ENCODE data around the gene ANXA5.
"Not testable (repeated sequence)": the region's sequence is repeated elsewhere in the genome, so short reads cannot be mapped to it uniquely, and the experiment has no call there.

ANXA5 gene

DNA sequence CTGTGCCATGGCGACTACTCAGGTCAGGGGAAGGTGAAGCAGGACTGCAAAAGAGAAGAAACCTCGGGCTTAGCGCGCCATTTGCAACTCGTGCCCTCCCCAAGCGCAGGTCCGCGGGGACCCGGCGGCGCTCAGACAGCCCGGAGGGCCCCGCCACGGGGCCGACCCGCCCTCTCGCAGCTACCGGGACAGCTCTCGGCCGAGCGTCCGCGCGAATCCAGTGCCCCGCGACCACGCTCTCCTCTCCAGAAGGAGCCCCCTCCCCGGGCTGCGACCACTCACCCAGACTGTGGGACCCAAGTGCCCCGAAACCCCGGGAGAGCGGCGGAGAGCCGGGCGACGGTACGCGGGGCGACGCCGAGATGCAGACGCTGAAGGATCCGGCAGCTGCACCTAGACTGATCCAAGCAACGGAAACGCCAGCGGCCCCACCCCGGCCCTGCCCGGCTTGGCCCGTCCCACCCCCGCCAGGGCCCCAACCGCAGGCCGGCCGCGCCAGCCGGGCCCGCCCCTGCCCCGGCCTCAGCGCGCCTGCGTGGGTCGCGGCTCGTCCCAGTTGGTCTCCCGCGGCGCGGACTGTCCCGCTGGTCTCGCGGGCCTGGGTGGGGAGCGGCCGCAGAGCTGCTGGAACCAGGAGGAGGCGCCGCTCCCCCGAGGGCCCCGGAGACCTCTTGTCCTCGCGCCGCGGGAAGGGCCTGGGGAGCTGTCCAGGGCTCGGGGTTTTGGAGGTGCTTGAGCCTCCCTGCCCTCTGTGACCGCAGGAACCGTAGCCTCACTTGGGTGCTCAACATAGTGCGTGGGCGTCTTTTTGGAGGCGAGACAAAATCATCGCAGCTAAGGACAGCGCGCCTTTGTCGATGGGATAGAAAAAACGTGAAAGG, at the start of gene ANXA5:
Gene ANXA5 (minus strand): TSS at position 400 of the 881 bp plus-strand sequence. CDS start 391 bp downstream, at position 9.
- peak; percentile 40 for DNase-seq (ENCODE audit: low read depth)

DNA sequence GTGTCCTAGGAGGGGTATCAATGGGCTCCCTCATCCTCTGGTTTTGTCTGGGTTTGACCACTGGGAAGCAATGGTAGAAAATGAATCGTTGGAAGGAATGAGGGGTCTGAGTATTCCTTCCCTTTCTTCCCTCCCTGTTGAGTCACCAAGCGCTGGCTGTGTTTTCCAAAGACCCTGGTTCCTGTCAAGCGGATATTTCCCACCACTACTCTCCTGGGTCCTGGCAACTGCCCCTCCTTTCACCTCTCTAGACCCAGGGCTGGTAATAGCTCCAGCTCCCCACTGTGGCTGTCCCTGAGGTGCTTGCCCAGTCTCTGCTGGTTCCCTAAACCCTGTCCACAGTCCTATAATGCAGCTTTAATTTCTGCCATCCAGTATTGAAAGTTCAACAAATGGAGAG, 46.0 kb upstream of the ANXA5 start:
- no peak for DNase-seq (ENCODE audit: low read depth)

DNA sequence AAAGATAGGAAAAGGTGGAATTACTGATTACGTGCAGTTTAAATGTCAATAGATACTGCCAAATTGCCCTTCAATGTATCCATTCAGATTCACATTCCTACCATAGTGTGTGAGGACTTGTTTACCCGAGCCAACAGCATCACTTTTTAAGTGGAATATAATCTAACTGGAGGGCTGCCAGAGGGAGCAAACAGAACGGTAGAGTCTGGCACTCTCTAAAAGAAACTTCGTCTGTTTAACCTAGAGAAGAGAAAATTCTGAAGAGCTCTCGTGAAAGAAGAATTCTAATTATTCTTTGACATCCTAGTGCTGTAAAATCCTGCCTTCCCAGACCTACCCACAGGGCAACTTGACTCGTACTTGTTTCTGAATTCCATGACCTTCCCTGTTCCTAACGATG, 45.0 kb upstream of the ANXA5 start:
- no peak for DNase-seq (ENCODE audit: low read depth)

DNA sequence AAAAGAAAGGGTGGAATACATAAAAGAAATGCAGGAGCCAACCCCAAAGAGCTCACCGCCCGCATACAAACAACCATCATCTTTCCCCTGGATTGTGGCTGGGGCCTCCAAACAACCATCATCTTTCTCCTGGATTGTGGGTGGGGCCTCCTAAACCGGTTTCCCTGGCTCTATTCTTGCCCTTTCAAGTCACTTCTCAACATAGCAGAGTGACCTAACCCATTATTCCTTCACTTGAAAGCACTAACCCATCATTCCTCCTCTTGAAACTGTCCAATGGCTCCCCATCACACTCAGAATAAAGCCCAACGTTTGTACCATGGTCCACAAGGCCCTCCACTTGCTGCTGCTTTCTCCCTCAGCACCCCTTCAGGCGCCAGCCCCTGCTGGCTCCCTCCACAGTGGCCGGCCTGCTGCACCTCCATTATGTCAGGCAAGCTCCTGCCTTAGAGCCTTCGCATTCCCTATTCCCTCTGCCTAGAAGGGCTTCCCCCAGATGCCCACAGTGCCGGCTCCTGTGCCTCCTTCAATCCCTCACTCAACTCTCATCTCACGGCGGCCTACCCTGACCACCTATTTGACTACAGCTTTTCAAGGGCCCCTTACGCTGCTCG, 44.1 kb upstream of the ANXA5 start:
- no peak for DNase-seq (ENCODE audit: low read depth)

DNA sequence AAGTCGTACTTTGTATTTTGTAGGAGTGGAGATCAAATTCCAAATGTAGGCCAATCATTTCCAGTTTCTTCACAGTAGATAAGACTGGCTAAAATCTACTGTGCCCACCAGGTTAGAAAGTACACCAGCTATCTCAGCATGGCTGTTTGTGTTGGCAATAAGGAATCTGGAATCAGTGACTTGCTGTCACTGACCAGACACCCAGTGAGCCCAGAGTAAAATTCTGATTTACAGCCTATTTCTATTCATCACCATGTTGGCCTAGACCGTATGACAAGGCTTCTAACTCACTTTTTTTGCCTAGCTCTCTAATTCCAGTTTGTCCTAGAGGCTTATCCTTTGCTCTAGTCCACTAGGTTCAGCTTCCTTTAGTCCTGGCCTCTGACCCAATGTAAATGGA, 42.8 kb upstream of the ANXA5 start:
- DNase-seq (ENCODE audit: low read depth) = no peak

DNA sequence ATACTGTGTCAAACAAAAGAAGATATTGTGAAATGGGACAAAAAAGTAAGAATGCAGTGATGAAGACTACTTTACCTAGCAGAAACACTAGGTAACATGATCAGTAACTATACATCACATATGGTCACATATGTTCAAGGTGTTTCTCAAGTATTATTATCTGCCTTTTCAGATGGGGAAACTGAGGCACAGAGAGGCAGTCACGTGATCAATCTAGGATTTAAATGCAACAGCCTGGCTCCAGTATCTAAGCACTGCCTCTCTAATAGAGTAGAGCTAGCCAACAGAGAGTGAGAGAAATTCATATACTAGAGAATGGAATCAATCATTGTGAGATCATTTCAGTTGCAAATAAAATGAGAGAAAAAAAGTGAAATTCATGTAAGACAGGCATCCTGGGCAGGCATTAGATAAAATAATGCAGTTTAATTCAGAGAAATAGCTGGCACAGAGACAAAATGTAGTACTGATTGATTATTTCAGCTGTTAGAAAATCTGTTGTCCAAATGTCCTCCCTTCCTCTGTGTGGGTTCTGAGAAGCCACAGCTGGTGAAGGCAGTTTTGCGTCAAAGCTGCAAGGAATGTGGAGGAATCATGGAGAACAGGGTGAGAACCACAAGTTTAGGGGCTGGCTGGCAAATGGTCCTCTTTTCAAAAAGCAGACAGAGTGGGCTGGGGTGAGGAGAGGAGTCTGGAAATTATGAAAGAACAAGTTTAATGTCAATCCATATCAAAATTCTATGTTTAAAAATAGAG, 42.2 kb upstream of the ANXA5 start:
- DNase-seq (ENCODE audit: low read depth) = no peak

DNA sequence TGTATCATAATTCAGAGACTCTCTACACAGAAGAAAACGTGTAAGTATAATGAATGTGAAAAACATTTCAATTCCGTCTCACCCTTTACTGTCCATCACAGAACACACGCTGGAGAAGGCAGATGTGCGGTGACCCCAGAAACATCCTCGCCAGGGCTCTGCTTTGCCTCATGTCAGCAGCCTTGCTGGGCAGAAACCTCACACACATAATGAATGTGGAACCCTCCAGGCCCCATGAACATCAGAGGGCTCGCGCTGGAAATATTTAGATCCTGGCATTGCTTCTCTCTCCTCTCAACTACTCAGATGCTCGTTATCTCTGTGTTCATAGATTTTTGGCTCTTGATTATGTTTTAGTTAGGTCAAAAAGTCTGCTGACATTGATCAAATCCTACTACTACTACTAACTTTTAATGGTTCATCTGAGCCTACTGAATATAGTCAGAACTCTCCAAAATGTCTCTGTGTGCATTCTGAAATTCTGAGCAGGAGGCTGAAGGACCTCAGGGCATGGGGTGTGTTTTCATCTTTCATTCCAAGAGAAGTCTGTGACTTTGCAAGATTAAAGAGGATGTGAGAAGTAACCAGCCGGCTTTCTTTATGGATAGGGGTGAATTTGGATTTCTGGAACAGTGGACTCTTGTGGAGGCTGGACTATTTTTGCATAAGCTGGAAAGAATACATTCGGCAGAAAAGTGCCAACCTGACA, 41.2 kb upstream of the ANXA5 start:
- no peak for DNase-seq (ENCODE audit: low read depth)

DNA sequence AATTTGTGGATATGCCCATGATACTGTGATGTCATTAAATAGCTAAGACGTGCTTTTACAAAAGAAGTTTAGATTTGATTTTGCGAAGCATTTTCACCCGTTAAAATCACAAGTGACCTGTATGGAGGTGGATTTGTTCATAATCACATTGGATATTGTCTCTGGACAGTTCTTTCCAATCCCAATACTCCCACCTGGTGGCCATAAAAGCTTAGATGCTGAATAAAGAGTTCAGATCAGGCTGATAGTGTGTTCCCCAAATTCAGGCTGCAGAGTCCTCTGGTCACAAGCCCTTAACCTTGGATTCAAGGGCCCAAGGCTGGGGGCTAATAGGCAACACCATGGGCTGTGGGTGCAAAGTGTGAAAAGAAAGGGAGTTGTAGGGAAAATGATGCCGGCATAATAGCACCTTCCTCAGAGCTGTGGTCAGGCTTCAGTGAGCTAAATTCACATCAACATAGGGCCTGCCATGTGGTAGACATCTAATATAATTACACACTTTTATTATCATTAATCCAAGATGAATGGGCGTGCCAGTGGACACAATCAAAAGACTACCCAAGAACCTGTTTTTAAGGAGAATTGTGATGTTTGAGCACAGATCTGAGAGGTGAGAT, 40.1 kb upstream of the ANXA5 start:
- no peak for DNase-seq (ENCODE audit: low read depth)

DNA sequence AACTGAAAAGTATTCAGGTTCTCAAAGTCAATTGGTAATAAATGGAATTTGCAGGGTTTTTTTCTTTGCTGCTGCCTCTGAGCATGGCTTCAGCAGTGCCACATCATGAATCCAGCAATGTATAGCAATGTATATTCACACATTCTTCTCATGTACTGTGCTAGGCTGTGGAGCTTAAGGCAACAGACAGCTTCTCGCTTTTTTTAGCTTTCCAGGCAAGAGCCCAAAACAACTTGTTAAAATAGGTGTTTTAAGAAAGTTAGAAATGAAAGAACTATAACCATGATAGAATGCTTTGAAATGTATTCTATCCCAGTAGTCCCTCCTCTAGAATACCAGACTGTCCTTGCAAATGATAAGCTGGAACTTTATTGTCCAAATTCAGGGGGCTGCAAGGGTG, 37.8 kb upstream of the ANXA5 start:
- no peak for DNase-seq (ENCODE audit: low read depth)

DNA sequence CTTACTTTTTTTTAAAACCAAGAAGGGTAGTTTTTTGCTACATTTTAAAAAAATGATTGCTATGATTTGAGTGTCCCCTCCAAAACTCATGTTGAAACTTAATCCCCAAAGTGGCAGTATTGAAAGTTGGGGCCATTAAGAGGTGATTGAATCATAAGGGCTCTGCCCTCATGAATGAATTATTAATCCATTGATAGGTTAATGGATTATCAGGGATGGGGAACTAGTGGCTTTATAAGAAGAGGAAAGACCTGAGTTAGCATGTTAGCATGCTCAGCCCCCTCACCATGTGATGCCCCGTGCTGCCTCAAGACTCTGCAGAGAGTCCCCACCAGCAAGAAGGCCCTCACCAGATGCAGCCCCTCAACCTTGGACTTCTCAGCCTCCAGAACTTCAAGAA, 37.2 kb upstream of the ANXA5 start:
- DNase-seq (ENCODE audit: low read depth) = no peak

DNA sequence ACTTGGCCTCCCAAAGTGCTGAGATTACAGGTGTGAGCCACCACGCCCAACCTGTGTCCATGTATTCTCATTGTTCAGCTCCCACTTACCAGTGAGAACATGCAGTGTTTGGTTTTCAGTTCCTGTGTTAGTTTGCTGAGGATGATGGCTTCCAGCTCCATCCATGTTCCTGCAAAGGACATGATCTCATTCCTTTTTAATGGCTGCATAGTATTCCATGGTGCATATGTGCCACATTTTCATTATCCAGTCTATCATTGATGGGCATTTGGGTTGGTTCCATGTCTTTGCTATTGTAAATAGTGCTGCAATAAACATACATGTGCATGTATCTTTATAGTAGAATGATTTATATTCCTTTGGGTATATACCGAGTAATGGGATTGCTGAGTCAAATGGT, 33.0 kb upstream of the ANXA5 start:
- not testable (repeated sequence) for DNase-seq (ENCODE audit: low read depth)

DNA sequence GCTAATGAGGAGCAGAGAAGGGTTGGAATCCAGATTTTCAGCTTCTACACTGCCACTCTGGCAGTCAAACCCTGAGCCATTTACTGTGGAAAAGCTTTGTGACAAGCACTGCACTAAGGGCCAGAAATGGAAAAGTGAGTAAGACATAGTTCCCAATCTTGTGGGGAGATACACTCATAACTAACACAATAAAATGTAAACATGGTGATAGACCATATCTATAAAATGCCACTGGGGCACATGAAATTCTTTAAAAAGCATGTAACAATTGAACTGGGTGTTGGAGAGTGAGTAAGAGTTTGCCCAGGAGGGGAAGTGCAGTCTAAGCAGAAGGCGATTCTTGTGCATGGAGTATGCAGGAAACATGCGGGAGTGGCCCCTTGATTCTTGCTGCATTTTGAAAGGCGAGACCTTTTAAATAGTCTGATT, 32.0 kb upstream of the ANXA5 start:
- no peak for DNase-seq (ENCODE audit: low read depth)

DNA sequence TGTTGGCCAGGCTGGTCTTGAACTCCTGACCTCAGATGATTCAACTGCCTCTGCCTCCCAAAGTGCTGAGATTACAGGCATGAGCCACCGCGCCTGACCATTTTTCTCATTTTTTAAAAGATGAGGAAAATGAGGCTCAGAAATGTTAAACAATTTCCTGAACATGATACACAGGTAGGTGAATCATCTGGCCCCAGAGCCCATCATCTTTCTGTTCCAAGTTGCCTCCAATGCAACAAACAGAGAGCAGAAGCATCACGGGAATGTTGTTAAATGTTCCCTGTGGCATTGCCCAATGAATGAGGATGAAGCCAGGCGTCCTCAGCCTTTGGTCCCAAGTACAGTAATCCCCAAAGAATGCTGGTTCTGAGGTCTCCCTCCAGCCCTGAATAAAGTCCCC, 31.3 kb upstream of the ANXA5 start:
- DNase-seq (ENCODE audit: low read depth) = no peak

DNA sequence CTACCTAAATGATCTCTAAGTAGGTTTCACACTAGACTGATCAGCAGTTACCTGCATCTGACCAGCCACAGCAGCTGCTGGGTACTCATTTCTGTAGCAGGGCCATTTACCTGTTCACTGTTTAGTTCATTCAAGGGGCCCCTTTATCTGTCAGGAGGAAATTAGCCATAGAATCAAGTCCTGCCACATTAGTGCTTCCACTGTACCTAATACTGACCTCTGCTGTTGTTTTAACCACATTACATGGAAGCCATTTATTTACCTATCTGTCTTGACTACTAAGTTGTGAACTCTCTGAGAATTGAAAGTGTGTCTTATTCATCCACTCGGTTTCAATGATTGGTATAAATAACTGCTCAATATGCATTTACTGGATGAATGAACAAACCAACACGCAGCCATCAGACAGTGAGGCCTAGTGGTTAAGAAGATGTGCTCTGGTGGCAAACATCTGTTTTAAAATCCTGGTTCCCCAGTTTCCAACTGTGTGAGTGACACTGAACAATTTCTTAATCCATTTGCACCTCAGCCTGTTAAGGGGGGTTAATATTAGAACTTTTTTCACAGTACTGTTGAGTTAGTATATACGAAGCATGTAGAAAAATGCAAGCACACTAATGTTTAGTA, 30.0 kb upstream of the ANXA5 start:
- DNase-seq (ENCODE audit: low read depth) = no peak

DNA sequence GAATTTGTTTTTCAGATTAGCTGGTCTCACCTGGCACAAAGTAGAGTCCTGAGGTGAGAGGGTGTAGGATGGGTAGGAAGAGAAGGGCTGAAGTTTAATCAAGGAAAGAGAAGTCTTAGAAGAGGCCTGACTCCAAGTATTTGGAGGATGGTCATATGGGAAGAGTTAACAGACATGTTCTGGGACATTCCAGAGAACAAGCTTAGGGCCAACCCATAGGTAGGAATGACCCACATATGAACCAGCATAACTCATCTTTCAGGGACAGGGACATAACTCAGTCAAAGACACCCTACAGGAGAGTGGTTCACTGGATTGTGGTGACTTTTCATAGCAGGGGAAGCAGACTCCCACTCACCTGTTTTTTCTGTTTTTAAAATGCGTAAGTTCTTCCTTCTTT, 27.9 kb upstream of the ANXA5 start:
- DNase-seq (ENCODE audit: low read depth) = no peak

DNA sequence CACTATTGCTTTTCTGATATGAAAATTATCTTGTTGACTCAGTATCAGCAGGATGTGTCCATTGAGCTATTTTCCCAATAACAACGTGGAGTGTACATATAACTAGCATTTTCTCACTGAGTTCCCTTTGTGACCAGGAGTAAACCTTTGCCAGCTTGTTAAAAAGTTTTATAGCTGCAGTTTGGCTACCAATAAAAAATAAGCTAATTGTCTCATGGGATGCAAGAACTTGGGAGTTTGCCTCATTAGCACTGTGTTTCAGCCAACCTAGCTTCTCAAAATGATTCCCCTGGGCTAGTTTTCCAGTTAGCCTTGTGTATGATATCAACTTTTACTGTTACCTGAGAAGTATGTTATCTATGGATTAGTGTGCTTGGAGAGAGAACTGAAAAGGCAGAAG, 24.9 kb upstream of the ANXA5 start:
- DNase-seq (ENCODE audit: low read depth) = no peak

DNA sequence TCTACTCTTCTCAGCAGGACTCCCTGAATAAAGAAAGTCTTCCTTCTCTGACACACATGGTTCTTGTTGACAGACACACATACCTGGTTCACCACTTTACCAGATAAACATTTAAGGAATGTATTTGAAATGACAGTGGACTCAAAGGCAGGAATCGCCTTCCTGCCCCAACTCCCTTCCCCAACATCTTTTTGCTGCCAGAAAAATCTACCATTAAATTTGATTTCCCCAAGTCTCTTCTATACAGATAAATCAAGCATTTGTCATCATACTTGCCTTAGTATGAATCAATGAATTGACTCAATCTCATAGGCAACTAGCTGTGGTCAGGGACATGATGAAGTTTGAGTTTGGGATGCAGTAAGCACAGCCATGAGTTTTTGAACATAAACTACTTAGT, 23.3 kb upstream of the ANXA5 start:
- no peak for DNase-seq (ENCODE audit: low read depth)

DNA sequence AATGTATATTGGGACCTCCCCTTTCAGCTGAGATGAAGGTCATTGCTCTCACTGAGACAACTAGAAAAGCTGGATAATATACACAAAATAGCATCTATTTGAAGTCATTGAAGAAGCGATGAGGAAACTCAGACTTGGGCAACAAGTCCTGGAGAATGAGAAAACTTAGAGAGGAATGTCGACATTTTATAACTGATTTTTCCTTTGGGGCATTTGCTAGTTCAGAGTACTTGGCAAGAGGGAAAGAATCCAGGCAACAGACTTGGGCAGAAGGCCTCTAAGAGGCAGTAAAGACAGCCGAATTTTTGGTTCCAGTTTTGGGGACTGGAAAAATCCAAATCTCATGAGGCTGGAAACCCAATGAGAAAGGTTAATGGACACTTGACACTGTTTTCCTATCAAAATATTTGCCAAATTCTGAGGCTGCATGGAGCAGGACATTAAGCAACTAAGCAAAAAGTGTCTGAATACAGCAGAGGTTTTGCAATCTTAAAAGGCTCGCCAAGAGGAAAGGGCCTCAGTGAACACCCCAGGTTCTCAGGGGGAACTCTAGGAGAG, 21.0 kb upstream of the ANXA5 start:
- DNase-seq (ENCODE audit: low read depth) = no peak

DNA sequence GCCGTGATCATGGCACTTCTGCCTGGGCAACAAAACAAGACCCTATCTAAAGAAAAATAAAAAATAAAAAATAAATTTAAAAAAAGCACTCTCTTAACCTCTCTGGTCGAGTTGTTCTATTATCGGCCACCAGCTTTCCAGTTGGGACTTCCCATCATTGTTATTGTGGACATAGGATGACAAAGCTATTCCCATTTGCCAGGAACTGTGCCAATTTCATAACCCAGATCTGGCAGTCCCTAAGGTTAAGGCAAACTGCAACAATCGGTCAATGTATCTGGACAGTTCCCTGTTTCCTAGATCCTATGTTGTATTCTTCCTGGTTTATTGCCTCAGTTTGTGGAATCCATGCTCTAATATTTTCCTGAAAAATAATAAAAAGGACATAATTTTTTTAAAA, 17.8 kb upstream of the ANXA5 start:
- DNase-seq (ENCODE audit: low read depth) = no peak

DNA sequence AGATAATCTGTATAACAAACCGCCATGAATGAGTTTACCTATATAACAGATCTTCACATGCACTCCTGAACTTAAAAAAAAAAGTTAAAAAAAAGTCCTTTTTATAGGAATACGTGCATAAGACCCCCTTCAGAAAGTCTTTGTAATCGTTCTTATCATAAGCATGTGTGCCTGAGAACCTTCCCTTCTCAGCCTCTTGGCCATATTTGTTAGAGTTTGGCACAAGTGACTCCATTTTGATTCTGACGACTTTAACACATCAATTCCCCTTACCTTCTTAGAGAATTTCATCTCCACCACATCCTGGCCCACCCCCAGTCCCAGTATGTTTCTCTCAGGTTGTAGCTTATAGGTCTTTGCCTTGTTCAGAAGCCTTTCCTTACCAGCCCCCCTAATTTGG, 16.0 kb upstream of the ANXA5 start:
- no peak for DNase-seq (ENCODE audit: low read depth)

DNA sequence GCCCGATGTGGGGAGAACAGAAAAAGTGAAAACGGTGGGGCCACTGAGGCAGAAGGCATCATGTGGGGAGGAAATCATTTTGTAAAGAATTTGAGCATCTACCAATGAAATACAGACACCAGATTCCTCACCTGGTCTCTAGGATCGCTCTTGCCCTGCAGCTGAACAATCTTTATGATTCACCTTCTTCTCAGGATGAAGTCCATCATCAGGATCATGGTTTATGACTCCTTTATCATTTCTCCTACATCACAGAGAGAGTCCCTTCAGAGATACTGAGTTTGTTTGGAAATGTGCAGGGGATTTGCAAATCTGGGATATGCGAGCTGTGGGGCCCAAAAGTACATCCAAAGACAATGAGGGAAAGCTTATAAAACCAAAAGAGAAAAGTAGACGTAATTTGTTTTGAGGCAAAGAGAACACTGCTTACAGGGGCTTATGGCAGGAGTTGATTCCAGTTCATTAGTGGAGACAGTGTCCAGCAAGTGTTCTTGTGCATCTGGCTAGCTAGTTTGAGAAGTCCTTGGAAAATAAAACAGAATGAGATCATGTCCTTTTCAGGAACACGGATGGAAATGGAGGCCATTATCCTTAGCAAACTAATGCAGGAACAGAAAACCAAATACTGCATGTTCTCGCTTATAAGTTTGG, 15.3 kb upstream of the ANXA5 start:
- no peak for DNase-seq (ENCODE audit: low read depth)

All from stimulated activated CD8-positive, alpha-beta memory T cell treated with anti-CD3 and anti-CD28 coated beads, Interleukin-12 subunit alpha, Interleukin-12 subunit beta, amount 100 ng/mL, for 4 hours (primary cell).